ENCODE data around the gene ITIH4. TPM values are rescaled to one million over a fixed set of nuclear protein-coding genes. Genes with fewer than 3 reads are reported as not detected.
A peak's percentile ranks its signal among the peaks of the same experiment; 100 is the strongest.

Gene ITIH4
- total and polyA plus RNA-seq, 2 of the 13 experiments (the other 11 are each of a cell fraction or from before 2014, with no cell fraction given): 2.7 to 5.3 TPM

- peak; percentile 47 for TF ChIP-seq PATZ1 (CRISPR knock-in tag; IDR thresholded peaks at IDR 0.05)
- TF ChIP-seq NPAS2 (CRISPR knock-in tag; IDR thresholded peaks at IDR 0.05; ENCODE audit: borderline replicate concordance): no peak
- TF ChIP-seq ONECUT2 (CRISPR knock-in tag; IDR thresholded peaks at IDR 0.05): no peak
- TF ChIP-seq TFAP4 (IDR thresholded peaks at IDR 0.05; ENCODE audit: borderline replicate concordance, low read depth): no peak; the same call in 1 of the 2 replicates
- peak; percentile 46; the same call in 1 of the 2 replicates for TF ChIP-seq ZNF629 (CRISPR knock-in tag; conservative IDR thresholded peaks at IDR 0.05)
- TF ChIP-seq REXO4 (CRISPR knock-in tag; IDR thresholded peaks at IDR 0.05; ENCODE audit: borderline replicate concordance): no peak
- TF ChIP-seq RARA (CRISPR knock-in tag; IDR thresholded peaks at IDR 0.05): 0 out of 2 replicates have a peak, but pooled peaks have one; percentile 14
- TF ChIP-seq, protein P1, sequence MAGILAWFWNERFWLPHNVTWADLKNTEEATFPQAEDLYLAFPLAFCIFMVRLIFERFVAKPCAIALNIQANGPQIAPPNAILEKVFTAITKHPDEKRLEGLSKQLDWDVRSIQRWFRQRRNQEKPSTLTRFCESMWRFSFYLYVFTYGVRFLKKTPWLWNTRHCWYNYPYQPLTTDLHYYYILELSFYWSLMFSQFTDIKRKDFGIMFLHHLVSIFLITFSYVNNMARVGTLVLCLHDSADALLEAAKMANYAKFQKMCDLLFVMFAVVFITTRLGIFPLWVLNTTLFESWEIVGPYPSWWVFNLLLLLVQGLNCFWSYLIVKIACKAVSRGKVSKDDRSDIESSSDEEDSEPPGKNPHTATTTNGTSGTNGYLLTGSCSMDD (CRISPR knock-in tag; IDR thresholded peaks at IDR 0.05): no peak
- TF ChIP-seq, protein P2, sequence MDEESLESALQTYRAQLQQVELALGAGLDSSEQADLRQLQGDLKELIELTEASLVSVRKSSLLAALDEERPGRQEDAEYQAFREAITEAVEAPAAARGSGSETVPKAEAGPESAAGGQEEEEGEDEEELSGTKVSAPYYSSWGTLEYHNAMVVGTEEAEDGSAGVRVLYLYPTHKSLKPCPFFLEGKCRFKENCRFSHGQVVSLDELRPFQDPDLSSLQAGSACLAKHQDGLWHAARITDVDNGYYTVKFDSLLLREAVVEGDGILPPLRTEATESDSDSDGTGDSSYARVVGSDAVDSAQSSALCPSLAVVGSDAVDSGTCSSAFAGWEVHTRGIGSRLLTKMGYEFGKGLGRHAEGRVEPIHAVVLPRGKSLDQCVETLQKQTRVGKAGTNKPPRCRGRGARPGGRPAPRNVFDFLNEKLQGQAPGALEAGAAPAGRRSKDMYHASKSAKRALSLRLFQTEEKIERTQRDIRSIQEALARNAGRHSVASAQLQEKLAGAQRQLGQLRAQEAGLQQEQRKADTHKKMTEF (CRISPR knock-in tag; IDR thresholded peaks at IDR 0.05): no peak
- TF ChIP-seq CENPX (CRISPR knock-in tag; IDR thresholded peaks at IDR 0.05): no peak
- TF ChIP-seq PRDM15 (CRISPR knock-in tag; IDR thresholded peaks at IDR 0.05): no peak
- no peak for TF ChIP-seq HES4 (CRISPR knock-in tag; IDR thresholded peaks at IDR 0.05; ENCODE audit: borderline replicate concordance)
- TF ChIP-seq, protein P3, sequence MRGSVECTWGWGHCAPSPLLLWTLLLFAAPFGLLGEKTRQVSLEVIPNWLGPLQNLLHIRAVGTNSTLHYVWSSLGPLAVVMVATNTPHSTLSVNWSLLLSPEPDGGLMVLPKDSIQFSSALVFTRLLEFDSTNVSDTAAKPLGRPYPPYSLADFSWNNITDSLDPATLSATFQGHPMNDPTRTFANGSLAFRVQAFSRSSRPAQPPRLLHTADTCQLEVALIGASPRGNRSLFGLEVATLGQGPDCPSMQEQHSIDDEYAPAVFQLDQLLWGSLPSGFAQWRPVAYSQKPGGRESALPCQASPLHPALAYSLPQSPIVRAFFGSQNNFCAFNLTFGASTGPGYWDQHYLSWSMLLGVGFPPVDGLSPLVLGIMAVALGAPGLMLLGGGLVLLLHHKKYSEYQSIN (CRISPR knock-in tag; IDR thresholded peaks at IDR 0.05; ENCODE audit: borderline replicate concordance): no peak
- TF ChIP-seq JUND (CRISPR knock-in tag; IDR thresholded peaks at IDR 0.05): peak; percentile 56; the same call in 1 of the 2 replicates
- no peak for TF ChIP-seq KDM5A (IDR thresholded peaks at IDR 0.05; ENCODE audit: borderline replicate concordance, low read length)
- no peak for TF ChIP-seq ATRX (CRISPR knock-in tag; IDR thresholded peaks at IDR 0.05; ENCODE audit: borderline replicate concordance)
Observed at GRCh38 chr3:52831500-52832301, 1.2 kb upstream of the ITIH4 start (continued).

Measured in HepG2 (cell line).